ENCODE data around the gene SMOC1. TPM values are rescaled to one million over a fixed set of nuclear protein-coding genes. Genes with fewer than 3 reads are reported as not detected.

The SMOC1 gene, protein sequence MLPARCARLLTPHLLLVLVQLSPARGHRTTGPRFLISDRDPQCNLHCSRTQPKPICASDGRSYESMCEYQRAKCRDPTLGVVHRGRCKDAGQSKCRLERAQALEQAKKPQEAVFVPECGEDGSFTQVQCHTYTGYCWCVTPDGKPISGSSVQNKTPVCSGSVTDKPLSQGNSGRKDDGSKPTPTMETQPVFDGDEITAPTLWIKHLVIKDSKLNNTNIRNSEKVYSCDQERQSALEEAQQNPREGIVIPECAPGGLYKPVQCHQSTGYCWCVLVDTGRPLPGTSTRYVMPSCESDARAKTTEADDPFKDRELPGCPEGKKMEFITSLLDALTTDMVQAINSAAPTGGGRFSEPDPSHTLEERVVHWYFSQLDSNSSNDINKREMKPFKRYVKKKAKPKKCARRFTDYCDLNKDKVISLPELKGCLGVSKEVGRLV
- total RNA-seq = not detected in 2 replicates

DNA sequence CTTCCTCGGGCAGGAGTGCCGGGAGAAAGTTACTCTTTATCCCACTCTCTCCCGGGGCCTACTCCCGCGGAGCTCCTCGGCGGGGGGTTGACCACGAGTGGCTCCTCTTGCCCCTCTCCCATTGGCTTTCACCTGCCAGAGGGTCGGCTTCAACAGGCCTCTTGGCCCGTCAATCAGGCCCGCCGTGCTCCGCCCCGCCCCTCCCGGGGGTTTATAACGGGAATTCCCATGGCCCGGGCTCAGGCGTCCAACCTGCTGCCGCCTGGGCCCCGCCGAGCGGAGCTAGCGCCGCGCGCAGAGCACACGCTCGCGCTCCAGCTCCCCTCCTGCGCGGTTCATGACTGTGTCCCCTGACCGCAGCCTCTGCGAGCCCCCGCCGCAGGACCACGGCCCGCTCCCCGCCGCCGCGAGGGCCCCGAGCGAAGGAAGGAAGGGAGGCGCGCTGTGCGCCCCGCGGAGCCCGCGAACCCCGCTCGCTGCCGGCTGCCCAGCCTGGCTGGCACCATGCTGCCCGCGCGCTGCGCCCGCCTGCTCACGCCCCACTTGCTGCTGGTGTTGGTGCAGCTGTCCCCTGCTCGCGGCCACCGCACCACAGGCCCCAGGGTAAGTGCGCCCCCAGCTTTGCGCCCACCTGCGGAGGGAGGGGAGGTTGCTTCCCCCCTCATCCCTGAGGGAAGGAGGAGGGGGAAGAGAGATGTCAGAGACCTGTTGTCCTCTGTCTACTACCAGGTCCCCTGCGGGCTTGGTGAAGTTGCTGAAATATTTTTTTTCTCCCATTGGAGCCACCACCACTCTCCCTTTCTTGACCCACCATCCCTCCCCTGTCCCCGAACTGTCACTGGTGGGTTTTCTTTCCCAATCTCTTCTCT, at the start of gene SMOC1:
Gene SMOC1, plus strand, starts transcription at position 242 of the 869 bp plus-strand sequence. Its CDS starts 263 bp downstream, at position 505.

Other genes with a start within 250 kb of the SMOC1 start
- gene SRSF5, start 112.3 kb upstream of the SMOC1 start, total RNA-seq = 155 and 239 TPM in 2 replicates
- not detected in 2 replicates for gene SLC10A1, start 82.2 kb upstream of the SMOC1 start, total RNA-seq

Data from smooth muscle cell of the umbilical artery (primary cell).